WI38 (cell line): Measurements from ENCODE around the gene MEGF6.

Experiments
- H3K4me3 ChIP-seq: 2 replicates; pipeline ENCODE4 v1.5.1; 2011; ENCODE audit warnings: low read depth, mild to moderate bottlenecking, control low read depth, low read length
- TF ChIP-seq, protein P1 (sequence below): IDR thresholded peaks from 2 replicates; pipeline ENCODE4 v1.5.1; 2012; ENCODE audit warnings: low read depth, mild to moderate bottlenecking, control low read depth, low read length

MEGF6 gene

DNA sequence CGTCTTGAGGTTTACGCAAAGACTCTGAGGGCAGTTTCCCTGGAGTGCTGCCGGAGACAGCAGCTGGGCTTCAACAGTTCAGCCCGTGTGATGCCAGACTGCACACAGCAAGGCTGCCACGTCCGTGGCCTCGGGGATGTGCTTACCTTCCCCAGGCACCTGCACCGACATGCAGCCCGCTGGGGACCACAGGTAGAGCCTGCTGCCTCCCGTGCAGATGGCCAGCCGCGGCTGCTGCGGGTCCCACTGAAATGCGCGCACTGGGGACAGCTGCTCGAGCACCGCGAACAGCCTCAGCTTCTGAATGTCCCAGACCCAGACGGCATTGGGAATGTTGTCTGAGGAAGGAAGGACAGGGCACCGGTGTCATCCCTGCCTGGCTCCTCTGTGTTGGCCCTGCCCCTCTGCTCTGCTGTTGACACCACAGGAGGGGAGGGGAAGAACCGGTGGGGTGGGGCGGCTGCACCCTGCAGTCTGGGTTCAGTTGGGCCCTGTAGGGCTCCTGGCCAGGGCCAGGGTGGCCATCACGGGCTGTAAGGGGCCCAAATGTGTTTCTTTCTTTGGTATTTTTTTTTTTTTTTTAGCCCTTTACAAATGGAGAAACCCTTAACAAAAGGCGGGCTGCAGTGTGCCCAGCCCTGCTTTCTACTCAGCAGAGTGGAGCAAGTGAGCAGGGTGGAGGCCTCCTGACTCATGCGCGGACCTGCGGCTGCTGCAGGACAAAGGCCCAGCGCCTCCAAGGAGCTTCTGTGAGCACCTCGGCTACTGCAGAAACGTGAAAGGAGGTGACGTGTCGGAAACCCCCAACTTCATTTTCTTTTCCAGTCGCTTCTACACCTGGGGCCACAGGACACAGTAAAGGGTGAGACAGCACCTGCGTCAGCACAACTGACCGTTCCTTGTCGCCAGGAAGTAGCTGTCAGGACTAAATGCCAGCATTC is 20.3 kb upstream of the MEGF6 start:
- TF ChIP-seq, protein P1, sequence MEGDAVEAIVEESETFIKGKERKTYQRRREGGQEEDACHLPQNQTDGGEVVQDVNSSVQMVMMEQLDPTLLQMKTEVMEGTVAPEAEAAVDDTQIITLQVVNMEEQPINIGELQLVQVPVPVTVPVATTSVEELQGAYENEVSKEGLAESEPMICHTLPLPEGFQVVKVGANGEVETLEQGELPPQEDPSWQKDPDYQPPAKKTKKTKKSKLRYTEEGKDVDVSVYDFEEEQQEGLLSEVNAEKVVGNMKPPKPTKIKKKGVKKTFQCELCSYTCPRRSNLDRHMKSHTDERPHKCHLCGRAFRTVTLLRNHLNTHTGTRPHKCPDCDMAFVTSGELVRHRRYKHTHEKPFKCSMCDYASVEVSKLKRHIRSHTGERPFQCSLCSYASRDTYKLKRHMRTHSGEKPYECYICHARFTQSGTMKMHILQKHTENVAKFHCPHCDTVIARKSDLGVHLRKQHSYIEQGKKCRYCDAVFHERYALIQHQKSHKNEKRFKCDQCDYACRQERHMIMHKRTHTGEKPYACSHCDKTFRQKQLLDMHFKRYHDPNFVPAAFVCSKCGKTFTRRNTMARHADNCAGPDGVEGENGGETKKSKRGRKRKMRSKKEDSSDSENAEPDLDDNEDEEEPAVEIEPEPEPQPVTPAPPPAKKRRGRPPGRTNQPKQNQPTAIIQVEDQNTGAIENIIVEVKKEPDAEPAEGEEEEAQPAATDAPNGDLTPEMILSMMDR: no peak
- H3K4me3 ChIP-seq: no peak overlapping the region

DNA sequence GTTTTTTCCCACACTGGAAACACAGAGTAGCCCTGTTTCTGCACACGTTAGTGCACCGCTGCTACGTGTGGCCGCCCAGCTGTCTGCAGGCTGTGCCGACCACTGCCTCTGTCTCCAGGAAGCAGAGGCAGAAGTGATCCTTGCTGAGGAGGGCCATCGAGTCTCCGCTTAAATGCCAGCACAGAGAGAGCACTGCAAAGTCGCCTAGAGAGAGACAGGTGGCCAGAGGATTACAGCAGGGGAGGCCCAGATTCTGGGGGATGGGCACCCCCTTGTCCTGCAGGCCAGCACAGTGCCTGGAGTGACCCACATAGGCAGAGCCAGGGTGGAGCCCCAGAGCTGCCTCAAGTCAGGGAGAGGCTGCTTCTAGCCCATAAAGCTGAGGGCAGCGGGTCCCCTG is 19.6 kb upstream of the MEGF6 start:
- TF ChIP-seq, protein P1: no peak
- no peak overlapping the region for H3K4me3 ChIP-seq

DNA sequence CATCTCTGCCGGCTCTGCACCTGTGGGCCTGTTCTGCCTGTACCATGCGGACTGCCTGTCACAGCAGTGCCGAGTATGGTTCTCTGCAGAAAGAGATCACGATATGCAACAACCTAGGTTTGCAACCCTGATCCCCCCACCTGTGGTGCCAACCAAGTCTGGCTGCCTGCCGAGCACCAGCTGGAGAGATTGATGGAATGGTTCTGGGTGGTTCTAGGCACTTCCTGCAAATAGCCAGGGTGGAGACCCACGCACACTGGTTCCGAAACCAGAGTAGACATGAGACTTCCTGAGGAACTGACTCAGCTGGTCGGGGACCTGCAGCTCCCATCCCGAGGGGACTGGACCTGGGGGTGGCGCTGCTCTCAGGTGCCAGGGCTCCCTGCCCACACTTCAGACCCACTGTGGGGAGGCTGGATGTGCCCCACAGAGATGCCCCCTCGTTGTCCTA is 18.9 kb upstream of the MEGF6 start:
- no peak overlapping the region for H3K4me3 ChIP-seq
- TF ChIP-seq, protein P1: no peak

DNA sequence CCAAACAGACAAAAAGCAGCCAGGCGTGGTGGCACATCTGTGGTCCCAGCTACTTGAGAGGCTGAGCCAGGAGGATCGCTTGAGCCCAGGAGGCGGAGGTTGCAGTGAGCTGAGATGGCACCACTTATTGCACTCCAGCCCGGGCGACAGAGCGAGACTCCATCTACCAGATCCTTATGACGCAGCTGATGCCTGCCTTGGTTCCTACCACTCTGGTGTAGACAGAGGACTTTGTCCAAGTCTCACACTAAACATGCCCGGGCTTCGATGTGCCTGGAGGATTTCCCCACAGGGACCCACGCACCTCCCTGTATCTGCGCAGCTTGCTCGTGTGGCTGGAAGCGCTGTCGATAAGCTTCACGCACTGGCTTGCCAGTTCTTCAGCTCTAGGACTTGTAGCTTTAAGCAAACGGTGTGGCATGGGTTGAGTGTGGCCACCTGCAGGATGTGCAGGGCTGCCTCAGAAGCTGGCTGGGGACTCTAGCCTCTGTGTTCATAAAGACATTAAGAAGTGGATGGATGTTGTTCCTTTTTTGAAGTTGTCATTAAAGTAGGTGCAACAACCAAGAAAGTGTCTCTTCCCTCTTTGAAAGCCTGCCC is 18.4 kb upstream of the MEGF6 start:
- TF ChIP-seq, protein P1: no peak
- H3K4me3 ChIP-seq: no peak overlapping the region

DNA sequence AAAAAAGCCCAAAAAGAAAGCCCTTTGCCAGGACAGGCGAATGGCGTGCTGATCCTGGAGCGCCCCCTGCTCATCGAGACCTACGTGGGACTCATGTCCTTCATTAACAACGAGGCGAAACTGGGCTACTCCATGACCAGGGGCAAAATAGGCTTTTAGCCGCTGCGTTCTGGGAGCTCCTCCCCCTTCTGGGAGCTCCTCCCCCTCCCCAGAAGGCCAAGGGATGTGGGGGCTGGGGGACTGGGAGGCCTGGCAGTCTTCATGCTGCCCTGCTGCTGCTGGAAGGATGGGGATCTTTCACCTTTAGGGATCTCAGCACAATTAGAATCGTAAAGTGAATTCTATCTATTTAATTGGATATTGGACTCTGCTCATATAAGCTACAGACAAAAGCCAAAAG is 17.1 kb upstream of the MEGF6 start:
- no peak overlapping the region for H3K4me3 ChIP-seq
- TF ChIP-seq, protein P1: no peak

DNA sequence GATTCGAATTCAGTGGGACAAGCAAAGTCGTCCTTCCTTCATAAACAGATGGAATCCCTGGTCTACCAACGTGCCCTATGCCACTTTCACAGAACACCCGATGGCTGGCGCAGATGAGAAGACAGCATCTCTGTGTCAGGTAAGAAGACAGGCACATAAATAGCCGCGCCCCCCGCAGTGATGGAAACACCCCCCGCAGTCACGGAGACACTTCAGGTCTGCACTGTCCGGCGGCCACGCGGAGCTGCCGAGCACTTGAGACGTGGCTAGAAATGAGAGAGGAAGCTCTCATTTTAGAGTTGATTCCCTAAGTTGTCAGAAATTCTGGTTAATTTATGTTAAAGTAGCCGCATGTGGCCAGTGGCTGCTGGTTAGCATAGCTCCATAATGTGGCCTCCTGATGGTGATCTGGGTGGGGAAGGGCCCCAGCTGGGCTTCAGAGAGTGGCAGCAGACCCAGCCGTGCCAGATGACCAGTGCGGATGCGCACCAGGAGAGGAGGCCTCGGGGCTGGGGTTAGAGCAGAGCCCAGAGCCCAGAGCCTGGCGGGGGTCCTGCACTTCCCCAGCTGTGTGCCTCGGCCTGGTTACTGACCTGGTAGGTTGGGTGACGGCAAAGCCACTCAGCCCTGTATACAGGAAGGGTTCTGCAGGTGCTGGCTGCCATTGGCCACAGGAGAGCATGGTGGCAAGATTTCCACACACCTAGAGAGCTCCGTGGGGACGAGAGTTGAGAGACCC is 16.4 kb upstream of the MEGF6 start:
- TF ChIP-seq, protein P1: no peak
- no peak overlapping the region for H3K4me3 ChIP-seq
